GM12873 (cell line): ENCODE measurements around the gene CLTRN.

ENCODE experiments used
- CTCF ChIP-seq: IDR thresholded peaks from 2 replicates; pipeline ENCODE4 v1.5.1; 2012; ENCODE audit warnings: low read depth, mild to moderate bottlenecking, moderate library complexity, low read length, control low read depth; ENCODE audit not compliant: insufficient read depth; ENCODE audit errors: missing control alignments

CLTRN gene

GRCh38 chrX:15664487-15665444 lies at the start of gene CLTRN:
TSS of gene CLTRN (minus strand) at chrX:15664805. CDS start at chrX:15664775, 30 bp downstream.
- TF ChIP-seq CTCF, result no peak

- no peak for TF ChIP-seq CTCF
Measured at GRCh38 chrX:15702488-15703371, 38.1 kb upstream of the CLTRN start.

- no peak for TF ChIP-seq CTCF
Measured at GRCh38 chrX:15696516-15696915, 31.9 kb upstream of the CLTRN start.

GRCh38 chrX:15694941-15695451 lies 30.4 kb upstream of the CLTRN start:
- TF ChIP-seq CTCF, result no peak

- TF ChIP-seq CTCF, result peak; percentile 86
Measured at GRCh38 chrX:15686818-15687685, 22.4 kb upstream of the CLTRN start.

GRCh38 chrX:15683193-15683592 lies 18.6 kb upstream of the CLTRN start:
- TF ChIP-seq CTCF, result no peak
